Measurements from ENCODE around the gene NLN.

DNA sequence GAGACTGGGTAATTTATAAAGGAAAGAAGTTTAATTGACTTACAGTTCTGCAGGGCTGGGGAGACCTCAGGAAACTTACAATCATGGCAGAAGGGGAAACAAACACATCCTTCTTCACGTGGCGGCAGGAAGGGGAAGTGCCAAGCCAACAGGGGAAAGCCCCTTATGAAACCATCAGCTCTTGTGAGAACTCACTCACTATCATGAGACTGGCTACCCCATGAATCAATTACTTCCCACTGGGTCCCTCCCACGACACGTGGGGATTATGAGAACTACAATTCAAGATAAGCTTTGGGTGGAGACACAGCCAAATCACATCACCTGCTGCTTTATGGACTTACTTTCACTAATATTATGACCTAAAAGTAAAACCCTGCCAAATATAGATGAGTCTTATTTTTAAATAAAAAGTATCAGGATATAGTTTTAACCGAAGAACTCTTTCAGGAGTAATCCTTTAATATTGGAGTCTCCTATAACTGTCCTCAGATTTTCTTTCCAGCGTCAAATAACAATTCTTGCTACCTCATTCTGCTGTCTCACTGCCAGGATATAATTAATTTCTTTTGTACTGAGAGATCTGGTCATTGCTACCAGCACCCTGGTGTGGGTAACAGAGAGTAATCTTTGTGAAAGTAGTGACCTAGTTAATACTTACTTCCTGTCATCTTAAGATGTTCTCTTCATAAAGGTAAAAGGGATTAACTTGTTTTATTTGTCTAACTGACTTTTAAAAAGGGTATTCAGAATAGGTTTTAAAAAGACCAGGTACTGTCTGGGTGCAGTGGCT is 68.6 kb downstream of the NLN start:
- TF ChIP-seq, protein P1, sequence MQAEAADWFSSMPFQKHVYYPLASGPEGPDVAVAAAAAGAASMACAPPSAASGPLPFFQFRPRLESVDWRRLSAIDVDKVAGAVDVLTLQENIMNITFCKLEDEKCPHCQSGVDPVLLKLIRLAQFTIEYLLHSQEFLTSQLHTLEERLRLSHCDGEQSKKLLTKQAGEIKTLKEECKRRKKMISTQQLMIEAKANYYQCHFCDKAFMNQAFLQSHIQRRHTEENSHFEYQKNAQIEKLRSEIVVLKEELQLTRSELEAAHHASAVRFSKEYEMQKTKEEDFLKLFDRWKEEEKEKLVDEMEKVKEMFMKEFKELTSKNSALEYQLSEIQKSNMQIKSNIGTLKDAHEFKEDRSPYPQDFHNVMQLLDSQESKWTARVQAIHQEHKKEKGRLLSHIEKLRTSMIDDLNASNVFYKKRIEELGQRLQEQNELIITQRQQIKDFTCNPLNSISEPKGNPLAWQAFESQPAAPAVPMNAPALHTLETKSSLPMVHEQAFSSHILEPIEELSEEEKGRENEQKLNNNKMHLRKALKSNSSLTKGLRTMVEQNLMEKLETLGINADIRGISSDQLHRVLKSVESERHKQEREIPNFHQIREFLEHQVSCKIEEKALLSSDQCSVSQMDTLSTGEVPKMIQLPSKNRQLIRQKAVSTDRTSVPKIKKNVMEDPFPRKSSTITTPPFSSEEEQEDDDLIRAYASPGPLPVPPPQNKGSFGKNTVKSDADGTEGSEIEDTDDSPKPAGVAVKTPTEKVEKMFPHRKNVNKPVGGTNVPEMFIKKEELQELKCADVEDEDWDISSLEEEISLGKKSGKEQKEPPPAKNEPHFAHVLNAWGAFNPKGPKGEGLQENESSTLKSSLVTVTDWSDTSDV (CRISPR knock-in tag; IDR thresholded peaks at IDR 0.05): no peak
- no peak for TF ChIP-seq GABPB1 (CRISPR knock-in tag; IDR thresholded peaks at IDR 0.05)
- TF ChIP-seq KMT2A (CRISPR knock-in tag; IDR thresholded peaks at IDR 0.05): no peak
- TF ChIP-seq ZFP90 (CRISPR knock-in tag; IDR thresholded peaks at IDR 0.05; ENCODE audit: borderline replicate concordance): no peak
- TF ChIP-seq, protein P2, sequence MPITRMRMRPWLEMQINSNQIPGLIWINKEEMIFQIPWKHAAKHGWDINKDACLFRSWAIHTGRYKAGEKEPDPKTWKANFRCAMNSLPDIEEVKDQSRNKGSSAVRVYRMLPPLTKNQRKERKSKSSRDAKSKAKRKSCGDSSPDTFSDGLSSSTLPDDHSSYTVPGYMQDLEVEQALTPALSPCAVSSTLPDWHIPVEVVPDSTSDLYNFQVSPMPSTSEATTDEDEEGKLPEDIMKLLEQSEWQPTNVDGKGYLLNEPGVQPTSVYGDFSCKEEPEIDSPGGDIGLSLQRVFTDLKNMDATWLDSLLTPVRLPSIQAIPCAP (CRISPR knock-in tag; IDR thresholded peaks at IDR 0.05; ENCODE audit: low read depth): no peak
- TF ChIP-seq, protein P3, sequence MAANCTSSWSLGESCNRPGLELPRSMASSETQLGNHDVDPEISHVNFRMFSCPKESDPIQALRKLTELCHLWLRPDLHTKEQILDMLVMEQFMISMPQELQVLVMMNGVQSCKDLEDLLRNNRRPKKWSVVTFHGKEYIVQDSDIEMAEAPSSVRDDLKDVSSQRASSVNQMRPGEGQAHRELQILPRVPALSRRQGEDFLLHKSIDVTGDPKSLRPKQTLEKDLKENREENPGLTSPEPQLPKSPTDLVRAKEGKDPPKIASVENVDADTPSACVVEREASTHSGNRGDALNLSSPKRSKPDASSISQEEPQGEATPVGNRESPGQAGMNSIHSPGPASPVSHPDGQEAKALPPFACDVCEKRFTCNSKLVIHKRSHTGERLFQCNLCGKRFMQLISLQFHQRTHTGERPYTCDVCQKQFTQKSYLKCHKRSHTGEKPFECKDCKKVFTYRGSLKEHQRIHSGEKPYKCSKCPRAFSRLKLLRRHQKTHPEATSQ (CRISPR knock-in tag; IDR thresholded peaks at IDR 0.05; ENCODE audit: borderline replicate concordance): no peak
- TF ChIP-seq, protein P4, sequence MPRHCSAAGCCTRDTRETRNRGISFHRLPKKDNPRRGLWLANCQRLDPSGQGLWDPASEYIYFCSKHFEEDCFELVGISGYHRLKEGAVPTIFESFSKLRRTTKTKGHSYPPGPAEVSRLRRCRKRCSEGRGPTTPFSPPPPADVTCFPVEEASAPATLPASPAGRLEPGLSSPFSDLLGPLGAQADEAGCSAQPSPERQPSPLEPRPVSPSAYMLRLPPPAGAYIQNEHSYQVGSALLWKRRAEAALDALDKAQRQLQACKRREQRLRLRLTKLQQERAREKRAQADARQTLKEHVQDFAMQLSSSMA (CRISPR knock-in tag; IDR thresholded peaks at IDR 0.05): no peak
- no peak for TF ChIP-seq MYC (CRISPR knock-in tag; IDR thresholded peaks at IDR 0.05; ENCODE audit: borderline replicate concordance)

Measured in HepG2 (cell line).